Upper lobe of left lung (tissue), 4 donors: Measurements from ENCODE around the gene MAP3K2.

Experiments used
- CTCF ChIP-seq, 6 experiments: fragments of 450-650 bp in 4 of 6; fragments of 200-600 bp in 2 of 6; sonication (generic) in 2 of 6; IDR thresholded peaks; one replicate each; pipeline ENCODE4 v1.5.1; 2016 to 2019; ENCODE audit warnings: antibody characterized with exemption in 6 of 6
- EP300 ChIP-seq, 4 donors: sonication (generic); formaldehyde crosslinking; IDR thresholded peaks; one replicate each; pipeline ENCODE4 v1.5.1; 2017; ENCODE audit warnings: antibody characterized with exemption in 4 of 4, control low read depth in 2 of 4

DNA sequence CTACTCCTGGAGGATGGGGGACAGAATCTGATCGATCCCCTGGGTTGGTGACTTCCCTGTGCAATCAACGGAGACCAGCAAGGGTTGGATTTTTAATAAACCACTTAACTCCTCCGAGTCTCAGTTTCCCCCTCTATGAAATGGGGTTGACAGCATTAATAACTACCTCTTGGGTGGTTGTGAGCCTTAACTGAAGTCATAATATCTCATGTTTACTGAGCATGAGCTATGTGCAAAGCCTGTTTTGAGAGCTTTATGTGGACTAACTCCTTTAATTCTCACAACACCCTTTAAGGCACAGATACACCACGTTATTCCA lies 31.3 kb upstream of the MAP3K2 start:
- TF ChIP-seq CTCF (IDR thresholded peaks at IDR 0.05), result no peak
- no peak for TF ChIP-seq EP300 (IDR thresholded peaks at IDR 0.05)
